ENCODE data around the gene PARP11. TPM values are rescaled to one million over a fixed set of nuclear protein-coding genes. Genes with fewer than 3 reads are reported as not detected.

Gene PARP11
- total and polyA plus RNA-seq, 4 donors, result 2.2 to 7.1 (median 4.0) TPM

- Histone ChIP-seq H3K36me3 (ENCODE audit: control insufficient read depth in 4 of 4, insufficient read depth in 3 of 4, low read depth in 1 of 4, low read length in 3 of 4) (peaks cover 4 to 8% (median 7%) of the 10 kb centered on the region in 4 donors), H3K27me3 (ENCODE audit: control insufficient read depth in 4 of 4, insufficient read depth in 4 of 4, low read length in 3 of 4) (no peaks in the 10 kb centered on the region), H3K9me3 (ENCODE audit: control insufficient read depth in 4 of 4, low read length in 3 of 4) (no peaks in the 10 kb centered on the region), H3K4me3 (ENCODE audit: low read depth in 1 of 3, low read length in 3 of 3) (no peak overlapping the region), H3K27ac (ENCODE audit: low read depth in 1 of 2, low read length in 2 of 2) (no peak overlapping the region), H3K4me1 (ENCODE audit: control insufficient read depth in 4 of 4, insufficient read depth in 4 of 4, low read length in 3 of 4) (no peaks in the 10 kb centered on the region), H3K9ac (ENCODE audit: low read depth in 1 of 2, low read length in 2 of 2) (no peak overlapping the region)
- no peak for DNase-seq (ENCODE audit: low spot score)
- no peak for TF ChIP-seq FOXA1 (IDR thresholded peaks at IDR 0.05)
- no peak for TF ChIP-seq JUND (IDR thresholded peaks at IDR 0.05)
- no peak for TF ChIP-seq ZBTB33 (IDR thresholded peaks at IDR 0.05)
- TF ChIP-seq MAX (IDR thresholded peaks at IDR 0.05), result no peak
- WGBS, result 97% methylated on average over 3 of the region's 3 CpGs
Observed at GRCh38 chr12:3828888-3829287, 44.3 kb downstream of the PARP11 start.

- 93% methylated on average over 3 of the region's 3 CpGs for WGBS
- no peaks in the 10 kb centered on the region for H3K27me3 ChIP-seq (ENCODE audit: control insufficient read depth in 4 of 4, insufficient read depth in 4 of 4, low read length in 3 of 4)
- H3K36me3 ChIP-seq (ENCODE audit: control insufficient read depth in 4 of 4, insufficient read depth in 3 of 4, low read depth in 1 of 4, low read length in 3 of 4), result peaks cover 4 to 8% (median 7%) of the 10 kb centered on the region in 4 donors
- no peak overlapping the region for H3K4me3 ChIP-seq (ENCODE audit: low read depth in 1 of 3, low read length in 3 of 3)
- DNase-seq (ENCODE audit: low spot score), result no peak
- no peaks in the 10 kb centered on the region for H3K9me3 ChIP-seq (ENCODE audit: control insufficient read depth in 4 of 4, low read length in 3 of 4)
- no peak overlapping the region for H3K27ac ChIP-seq (ENCODE audit: low read depth in 1 of 2, low read length in 2 of 2)
- no peak overlapping the region for H3K9ac ChIP-seq (ENCODE audit: low read depth in 1 of 2, low read length in 2 of 2)
- TF ChIP-seq JUND (IDR thresholded peaks at IDR 0.05) (no peak), EGR1 (IDR thresholded peaks at IDR 0.05; ENCODE audit: low read depth in 2 of 2) (no peak), SP1 (IDR thresholded peaks at IDR 0.05) (no peak)
- H3K4me1 ChIP-seq (ENCODE audit: control insufficient read depth in 4 of 4, insufficient read depth in 4 of 4, low read length in 3 of 4), result no peaks in the 10 kb centered on the region
Observed at GRCh38 chr12:3827301-3828000, 45.7 kb downstream of the PARP11 start.

- H3K27me3 ChIP-seq (ENCODE audit: control insufficient read depth in 4 of 4, insufficient read depth in 4 of 4, low read length in 3 of 4), result no peaks in the 10 kb centered on the region
- H3K9ac ChIP-seq (ENCODE audit: low read depth in 1 of 2, low read length in 2 of 2), result no peak overlapping the region
- H3K27ac ChIP-seq (ENCODE audit: low read depth in 1 of 2, low read length in 2 of 2), result no peak overlapping the region
- H3K4me3 ChIP-seq (ENCODE audit: low read depth in 1 of 3, low read length in 3 of 3), result no peak overlapping the region
- no peak for DNase-seq (ENCODE audit: low spot score)
- peaks cover 2 to 7% (median 3%) of the 10 kb centered on the region in 4 donors for H3K36me3 ChIP-seq (ENCODE audit: control insufficient read depth in 4 of 4, insufficient read depth in 3 of 4, low read depth in 1 of 4, low read length in 3 of 4)
- no peaks in the 10 kb centered on the region for H3K4me1 ChIP-seq (ENCODE audit: control insufficient read depth in 4 of 4, insufficient read depth in 4 of 4, low read length in 3 of 4)
- 100% methylated on average over 1 of the region's 1 CpG for WGBS
- TF ChIP-seq RXRA (IDR thresholded peaks at IDR 0.05) (no peak), TAF1 (conservative IDR thresholded peaks at IDR 0.05) (no peak), ZBTB33 (IDR thresholded peaks at IDR 0.05) (no peak), CTCF (IDR thresholded peaks at IDR 0.05; ENCODE audit: low read depth, low read length, missing input control) (no peak), GABPA (IDR thresholded peaks at IDR 0.05 in 1 of 2, conservative IDR thresholded peaks at IDR 0.05 in 1 of 2) (no peak), MAX (IDR thresholded peaks at IDR 0.05) (no peak), RAD21 (IDR thresholded peaks at IDR 0.05) (no peak), HNF4G (IDR thresholded peaks at IDR 0.05) (no peak), REST (IDR thresholded peaks at IDR 0.05) (no peak), YY1 (IDR thresholded peaks at IDR 0.05) (no peak), FOXA1 (IDR thresholded peaks at IDR 0.05) (no peak), NR2F2 (IDR thresholded peaks at IDR 0.05) (no peak)
- no peaks in the 10 kb centered on the region for H3K9me3 ChIP-seq (ENCODE audit: control insufficient read depth in 4 of 4, low read length in 3 of 4)
Observed at GRCh38 chr12:3821441-3821840, 51.8 kb downstream of the PARP11 start.

Measured in liver (tissue), 9 donors.